Mammary epithelial cell (primary cell): ENCODE results near the gene ERCC8.

Experiments used
- CTCF ChIP-seq, 2 donors: IDR thresholded peaks in 1 of 2; conservative IDR thresholded peaks in 1 of 2; 2 replicates each; pipeline ENCODE4 v1.5.1; 2011 to 2012; ENCODE audit warnings: inconsistent platforms in 2 of 2, low read length in 2 of 2, mild to moderate bottlenecking in 2 of 2, control low read depth in 1 of 2, low read depth in 1 of 2; ENCODE audit not compliant: insufficient read depth in 1 of 2; ENCODE audit errors: extremely low read depth in 1 of 2
- EZH2 ChIP-seq: IDR thresholded peaks from 2 replicates; pipeline ENCODE4 v1.6.1; 2012; ENCODE audit warnings: low read length, inconsistent platforms, borderline replicate concordance

GRCh38 chr5:60992871-60993270, 48.0 kb upstream of the ERCC8 start:
- TF ChIP-seq CTCF (conservative IDR thresholded peaks at IDR 0.05 in 1 of 2, IDR thresholded peaks at IDR 0.05 in 1 of 2; ENCODE audit: extremely low read depth in 1 of 2, insufficient read depth in 1 of 2, low read depth in 1 of 2, low read length in 2 of 2) (no peak), EZH2 (no peak)
